ENCODE measurements around the gene MLLT3. TPM values are rescaled to one million over a fixed set of nuclear protein-coding genes. Genes with fewer than 3 reads are reported as not detected.

MLLT3 gene
- total RNA-seq, 2 donors from 2014 or later, result 5.6 to 5.7 TPM

DNA sequence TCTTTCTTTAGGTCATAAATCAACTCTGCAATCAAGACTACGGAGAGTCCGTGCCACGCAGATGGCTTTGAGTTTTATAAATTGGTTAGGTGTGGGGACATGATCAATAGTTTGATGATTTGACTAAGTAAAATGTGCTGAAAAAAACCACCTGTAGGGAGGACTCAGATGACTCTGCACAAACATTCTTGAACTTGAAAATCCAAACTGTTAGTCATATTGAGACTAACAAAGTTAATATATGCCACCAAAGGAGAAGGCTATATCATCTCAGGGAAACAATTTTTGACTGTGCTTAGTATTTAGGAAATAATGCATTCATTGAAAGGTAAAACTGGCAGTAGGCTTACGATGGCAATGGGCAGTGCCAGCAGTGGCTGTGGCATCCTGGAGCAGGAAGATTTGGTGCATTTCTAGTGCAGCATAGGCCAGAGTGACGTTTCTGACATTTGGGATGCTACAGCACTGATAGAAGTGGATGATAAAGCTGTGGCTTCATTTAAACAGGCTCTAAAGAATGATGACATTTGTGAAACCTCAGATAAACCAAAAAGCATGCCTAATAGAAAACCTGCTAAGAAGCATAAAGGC, 291.1 kb downstream of the MLLT3 start:
- DNase-seq, result no peak

DNA sequence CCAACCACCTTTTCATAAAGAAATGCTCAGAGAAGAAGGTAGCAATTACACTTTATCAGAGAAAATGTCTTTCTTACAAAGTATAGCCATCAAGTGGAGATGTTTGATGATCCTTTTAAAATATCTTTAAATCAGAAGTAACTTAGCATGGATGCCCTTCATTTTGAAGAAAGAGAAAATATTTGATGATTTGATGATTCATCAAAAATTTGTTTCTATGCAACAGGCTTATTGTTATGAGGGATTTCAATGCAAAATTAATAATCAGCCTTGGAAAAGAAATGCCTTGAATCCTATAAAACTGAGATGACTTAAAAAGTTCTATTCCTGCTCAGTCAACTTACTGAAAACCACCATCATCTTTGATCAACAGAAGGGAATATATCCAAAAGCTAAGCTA, 291.6 kb downstream of the MLLT3 start:
- DNase-seq (no peak), ATAC-seq (no peak)
- Histone ChIP-seq H3K36me3 (replicated peaks in 1 of 2; ENCODE audit: insufficient read depth in 1 of 2, low read depth in 2 of 2) (no peaks in the 10 kb centered on the region), H3K4me3 (no peak overlapping the region), H3K27me3 (no peaks in the 10 kb centered on the region), H3K9me3 (no peaks in the 10 kb centered on the region), H3K27ac (no peak overlapping the region), H3K4me1 (no peaks in the 10 kb centered on the region)
- intact Hi-C loops (cut with DNase I), result no loop called here
- TF ChIP-seq, protein P1, sequence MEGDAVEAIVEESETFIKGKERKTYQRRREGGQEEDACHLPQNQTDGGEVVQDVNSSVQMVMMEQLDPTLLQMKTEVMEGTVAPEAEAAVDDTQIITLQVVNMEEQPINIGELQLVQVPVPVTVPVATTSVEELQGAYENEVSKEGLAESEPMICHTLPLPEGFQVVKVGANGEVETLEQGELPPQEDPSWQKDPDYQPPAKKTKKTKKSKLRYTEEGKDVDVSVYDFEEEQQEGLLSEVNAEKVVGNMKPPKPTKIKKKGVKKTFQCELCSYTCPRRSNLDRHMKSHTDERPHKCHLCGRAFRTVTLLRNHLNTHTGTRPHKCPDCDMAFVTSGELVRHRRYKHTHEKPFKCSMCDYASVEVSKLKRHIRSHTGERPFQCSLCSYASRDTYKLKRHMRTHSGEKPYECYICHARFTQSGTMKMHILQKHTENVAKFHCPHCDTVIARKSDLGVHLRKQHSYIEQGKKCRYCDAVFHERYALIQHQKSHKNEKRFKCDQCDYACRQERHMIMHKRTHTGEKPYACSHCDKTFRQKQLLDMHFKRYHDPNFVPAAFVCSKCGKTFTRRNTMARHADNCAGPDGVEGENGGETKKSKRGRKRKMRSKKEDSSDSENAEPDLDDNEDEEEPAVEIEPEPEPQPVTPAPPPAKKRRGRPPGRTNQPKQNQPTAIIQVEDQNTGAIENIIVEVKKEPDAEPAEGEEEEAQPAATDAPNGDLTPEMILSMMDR (IDR thresholded peaks at IDR 0.05), result no peak
- TF ChIP-seq POLR2A (IDR thresholded peaks at IDR 0.05), result no peak

More for the DNA sequence above, 291.1 kb downstream of the MLLT3 start:
- Histone ChIP-seq H3K4me3 (no peak overlapping the region), H3K4me1 (no peaks in the 10 kb centered on the region), H3K27ac (no peak overlapping the region), H3K36me3 (replicated peaks in 1 of 2; ENCODE audit: insufficient read depth in 1 of 2, low read depth in 2 of 2) (no peaks in the 10 kb centered on the region), H3K9me3 (no peaks in the 10 kb centered on the region), H3K27me3 (no peaks in the 10 kb centered on the region)
- ATAC-seq, result no peak
- intact Hi-C loops (cut with DNase I), result no loop called here
- 53 to 58% methylated on average over 5 of the region's 5 CpGs for WGBS, 2 donors
- TF ChIP-seq POLR2A (IDR thresholded peaks at IDR 0.05), result no peak
- TF ChIP-seq, protein P1 (IDR thresholded peaks at IDR 0.05), result no peak

DNA sequence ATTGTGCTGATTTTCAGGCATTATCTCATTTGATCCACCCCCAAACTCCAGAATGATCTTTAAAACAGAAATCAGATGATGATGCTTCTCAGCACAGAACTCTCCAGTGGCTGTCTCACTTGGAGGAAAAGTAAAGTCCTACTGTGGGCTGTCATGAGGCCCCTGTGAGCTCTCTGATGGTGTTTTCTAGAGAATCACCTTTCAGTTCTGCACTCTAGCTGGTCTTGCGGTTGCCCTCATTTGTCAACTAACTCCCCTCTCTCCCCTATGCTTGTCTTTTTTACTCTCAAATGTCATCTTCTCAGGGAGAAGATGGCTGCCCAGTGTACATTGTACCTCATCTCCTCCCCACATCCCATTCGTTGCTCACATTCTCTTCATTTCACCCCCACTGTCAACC, 295.8 kb downstream of the MLLT3 start:
- H3K9me3 ChIP-seq, result no peaks in the 10 kb centered on the region
- H3K27me3 ChIP-seq, result no peaks in the 10 kb centered on the region
- H3K4me3 ChIP-seq, result no peak overlapping the region
- intact Hi-C loops (cut with DNase I), result no loop called here
- TF ChIP-seq, protein P1 (IDR thresholded peaks at IDR 0.05), result no peak
- no peak for TF ChIP-seq POLR2A (IDR thresholded peaks at IDR 0.05)
- no peaks in the 10 kb centered on the region for H3K4me1 ChIP-seq
- H3K27ac ChIP-seq, result no peak overlapping the region
- 46 to 76% methylated on average over 2 of the region's 2 CpGs for WGBS, 2 donors
- DNase-seq (no peak), ATAC-seq (no peak)
- no peaks in the 10 kb centered on the region for H3K36me3 ChIP-seq (replicated peaks in 1 of 2; ENCODE audit: insufficient read depth in 1 of 2, low read depth in 2 of 2)

DNA sequence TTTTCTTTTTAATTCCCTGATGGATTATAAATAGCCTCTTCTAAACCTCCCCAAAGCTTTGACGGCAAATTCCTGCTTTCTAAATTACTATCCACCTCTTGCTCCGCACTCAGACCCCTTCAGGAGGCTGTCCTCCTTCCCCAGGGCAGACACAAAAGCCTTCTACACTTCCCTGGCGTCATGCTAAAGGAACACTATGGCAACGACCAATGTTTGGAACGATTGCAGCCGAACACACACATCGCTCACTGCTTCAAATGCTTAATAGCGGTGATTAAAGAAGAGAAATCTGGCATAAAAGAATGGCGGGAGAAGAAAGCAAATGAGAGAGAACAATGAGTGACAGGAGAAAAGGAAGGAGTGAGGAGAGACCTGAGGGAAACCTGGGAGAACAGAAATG, 297.3 kb downstream of the MLLT3 start:
- H3K9me3 ChIP-seq, result no peaks in the 10 kb centered on the region
- no peak for ATAC-seq

DNA sequence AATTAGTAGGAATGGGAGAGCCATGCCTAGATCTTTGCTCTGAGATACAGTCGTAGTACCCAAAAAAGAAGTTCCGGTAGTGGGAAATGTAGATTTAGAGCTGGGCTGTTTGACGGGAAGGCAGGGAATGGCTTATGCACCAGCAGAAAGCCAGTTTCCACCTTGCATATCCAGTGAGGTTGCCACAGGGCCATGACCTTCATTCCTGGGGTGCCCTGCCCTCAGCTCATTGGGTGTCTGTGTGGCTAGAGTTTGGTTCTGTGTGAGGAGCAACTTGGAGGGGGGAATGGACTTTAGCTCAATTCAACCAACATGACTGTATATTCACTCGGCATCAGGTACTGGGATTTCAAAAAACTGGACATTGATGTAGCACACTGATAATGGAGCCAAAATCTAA, 300.1 kb downstream of the MLLT3 start:
- TF ChIP-seq, protein P1 (IDR thresholded peaks at IDR 0.05), result no peak
- no peak for TF ChIP-seq POLR2A (IDR thresholded peaks at IDR 0.05)
- H3K27me3 ChIP-seq, result no peaks in the 10 kb centered on the region
- DNase-seq (no peak), ATAC-seq (no peak)
- no peaks in the 10 kb centered on the region for H3K36me3 ChIP-seq (replicated peaks in 1 of 2; ENCODE audit: insufficient read depth in 1 of 2, low read depth in 2 of 2)
- peaks cover 14% of the 10 kb centered on the region for H3K4me1 ChIP-seq
- intact Hi-C loops (cut with DNase I), result no loop called here
- no peaks in the 10 kb centered on the region for H3K9me3 ChIP-seq
- H3K27ac ChIP-seq, result no peak overlapping the region
- WGBS, 2 donors, result 91 to 99% methylated on average over 4 of the region's 4 CpGs
- H3K4me3 ChIP-seq, result no peak overlapping the region

More for the DNA sequence above, 297.3 kb downstream of the MLLT3 start:
- H3K4me1 ChIP-seq, result peaks cover 7% of the 10 kb centered on the region
- WGBS, 2 donors, result 80 to 82% methylated on average over 9 of the region's 9 CpGs
- TF ChIP-seq POLR2A (IDR thresholded peaks at IDR 0.05), result no peak
- TF ChIP-seq, protein P1 (IDR thresholded peaks at IDR 0.05), result no peak
- no peaks in the 10 kb centered on the region for H3K27me3 ChIP-seq
- no peaks in the 10 kb centered on the region for H3K36me3 ChIP-seq (replicated peaks in 1 of 2; ENCODE audit: insufficient read depth in 1 of 2, low read depth in 2 of 2)
- no peak overlapping the region for H3K27ac ChIP-seq
- no peak for DNase-seq
- intact Hi-C loops (cut with DNase I), result no loop called here
- H3K4me3 ChIP-seq, result no peak overlapping the region

Data from body of pancreas (tissue), 4 donors.